Stimulated activated CD4-positive, alpha-beta T cell treated with anti-CD3 and anti-CD28 coated beads, Interleukin-4, amount 100 ng/mL, for 1 hour (primary cell): Measurements from ENCODE around the gene OMP.

Experiments
- DNase-seq: peaks from one replicate; pipeline ENCODE4 v3.0.0-alpha.2; 2020

Gene OMP

GRCh38 chr11:77069969-77070582, 32.6 kb upstream of the OMP start:
- DNase-seq = no peak

GRCh38 chr11:77071077-77071476, 31.6 kb upstream of the OMP start:
- no peak for DNase-seq

GRCh38 chr11:77071671-77072605, 30.7 kb upstream of the OMP start:
- DNase-seq = no peak

GRCh38 chr11:77072851-77073327, 29.8 kb upstream of the OMP start:
- DNase-seq = no peak

- DNase-seq = no peak
Observed at GRCh38 chr11:77073328-77074001, 29.2 kb upstream of the OMP start.

GRCh38 chr11:77074205-77074604, 28.4 kb upstream of the OMP start:
- DNase-seq = no peak

GRCh38 chr11:77074626-77075221, 27.9 kb upstream of the OMP start:
- no peak for DNase-seq

GRCh38 chr11:77075425-77075905, 27.2 kb upstream of the OMP start:
- no peak for DNase-seq

GRCh38 chr11:77079666-77080065, 23.0 kb upstream of the OMP start:
- no peak for DNase-seq

GRCh38 chr11:77080643-77081210, 21.9 kb upstream of the OMP start:
- DNase-seq = no peak

- no peak for DNase-seq
Observed at GRCh38 chr11:77081381-77081851, 21.2 kb upstream of the OMP start.

- DNase-seq = no peak
Observed at GRCh38 chr11:77081976-77082836, 20.4 kb upstream of the OMP start.

- DNase-seq = peak; percentile 46
Observed at GRCh38 chr11:77082838-77083565, 19.6 kb upstream of the OMP start.

GRCh38 chr11:77083566-77084245, 18.9 kb upstream of the OMP start:
- DNase-seq = no peak

- DNase-seq = no peak
Observed at GRCh38 chr11:77084581-77085191, 18.0 kb upstream of the OMP start.

- no peak for DNase-seq
Observed at GRCh38 chr11:77085652-77086051, 17.0 kb upstream of the OMP start.

- no peak for DNase-seq
Observed at GRCh38 chr11:77086521-77087472, 15.8 kb upstream of the OMP start.

- DNase-seq = no peak
Observed at GRCh38 chr11:77087723-77088225, 14.9 kb upstream of the OMP start.
